Fibroblast of pulmonary artery (primary cell): ENCODE data around the gene EHMT1.

ENCODE experiments used
- DNase-seq: peaks from one replicate; pipeline ENCODE4 v3.0.0-alpha.2; 2010; ENCODE audit warnings: low read depth
- H3K4me3 ChIP-seq: replicated peaks from 2 replicates; pipeline ENCODE4 v1.5.1; 2011; ENCODE audit warnings: low read depth, mild to moderate bottlenecking, control low read depth, low read length, moderate library complexity
- TF ChIP-seq, protein P1 (sequence below): IDR thresholded peaks from 2 replicates; pipeline ENCODE4 v1.5.1; 2011; ENCODE audit warnings: mild to moderate bottlenecking, control low read depth, low read length, inconsistent platforms; ENCODE audit errors: missing control alignments

The EHMT1 gene

DNA sequence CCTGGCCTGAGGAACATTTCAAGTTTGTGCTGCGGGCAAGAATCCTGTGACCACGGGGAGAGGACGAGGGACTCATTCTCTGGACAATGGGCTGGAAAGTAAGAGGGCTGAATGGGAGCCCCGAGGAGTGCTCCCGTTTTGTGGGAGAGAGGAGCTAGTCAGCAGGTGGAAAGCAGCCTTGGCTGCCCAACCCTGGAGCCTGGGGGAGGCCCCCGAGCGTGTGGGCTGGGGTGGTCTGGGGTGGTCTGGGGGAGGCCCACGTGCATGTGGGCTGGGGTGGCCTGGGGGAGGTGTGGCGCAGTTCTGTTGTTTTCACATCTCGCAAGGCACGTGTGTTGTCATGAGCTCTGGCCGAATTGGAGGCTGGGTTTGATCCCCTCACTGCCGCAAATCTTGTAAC lies 27.5 kb downstream of the EHMT1 start:
- DNase-seq: no peak
- no peak overlapping the region for H3K4me3 ChIP-seq
- TF ChIP-seq, protein P1, sequence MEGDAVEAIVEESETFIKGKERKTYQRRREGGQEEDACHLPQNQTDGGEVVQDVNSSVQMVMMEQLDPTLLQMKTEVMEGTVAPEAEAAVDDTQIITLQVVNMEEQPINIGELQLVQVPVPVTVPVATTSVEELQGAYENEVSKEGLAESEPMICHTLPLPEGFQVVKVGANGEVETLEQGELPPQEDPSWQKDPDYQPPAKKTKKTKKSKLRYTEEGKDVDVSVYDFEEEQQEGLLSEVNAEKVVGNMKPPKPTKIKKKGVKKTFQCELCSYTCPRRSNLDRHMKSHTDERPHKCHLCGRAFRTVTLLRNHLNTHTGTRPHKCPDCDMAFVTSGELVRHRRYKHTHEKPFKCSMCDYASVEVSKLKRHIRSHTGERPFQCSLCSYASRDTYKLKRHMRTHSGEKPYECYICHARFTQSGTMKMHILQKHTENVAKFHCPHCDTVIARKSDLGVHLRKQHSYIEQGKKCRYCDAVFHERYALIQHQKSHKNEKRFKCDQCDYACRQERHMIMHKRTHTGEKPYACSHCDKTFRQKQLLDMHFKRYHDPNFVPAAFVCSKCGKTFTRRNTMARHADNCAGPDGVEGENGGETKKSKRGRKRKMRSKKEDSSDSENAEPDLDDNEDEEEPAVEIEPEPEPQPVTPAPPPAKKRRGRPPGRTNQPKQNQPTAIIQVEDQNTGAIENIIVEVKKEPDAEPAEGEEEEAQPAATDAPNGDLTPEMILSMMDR: no peak

DNA sequence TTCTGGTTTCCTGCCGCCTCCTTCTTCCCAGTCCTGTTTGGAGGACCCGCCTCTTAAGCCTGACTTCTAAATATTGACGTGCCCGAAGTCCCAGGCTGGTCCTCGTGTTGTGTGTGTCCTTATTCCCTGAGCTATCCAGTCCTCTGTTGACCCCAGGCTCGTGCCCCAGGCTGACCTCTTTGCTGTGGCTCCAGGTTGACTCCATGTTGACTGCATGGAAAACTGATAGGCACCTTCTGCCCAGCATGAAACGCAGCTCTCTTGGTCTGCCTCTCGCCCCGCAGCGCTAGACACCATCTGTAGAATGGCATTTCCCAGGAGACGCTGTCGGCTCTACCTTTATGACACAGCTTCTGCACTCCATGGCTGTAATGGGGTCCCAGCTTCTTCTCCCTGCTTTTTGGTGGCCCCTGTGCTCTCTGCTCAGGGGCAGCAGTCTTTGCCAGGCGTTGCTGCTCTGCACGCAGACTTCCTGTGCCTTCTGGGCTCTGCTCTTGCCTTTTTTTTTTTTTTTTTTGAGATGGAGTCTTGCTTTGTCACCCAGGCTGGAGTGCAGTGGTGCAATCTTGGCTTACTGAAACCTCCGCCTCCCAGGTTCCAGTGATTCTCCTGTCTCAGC lies 28.4 kb downstream of the EHMT1 start:
- TF ChIP-seq, protein P1: no peak
- DNase-seq: no peak
- H3K4me3 ChIP-seq: no peak overlapping the region

GRCh38 chr9:137648396-137648795 lies 29.6 kb downstream of the EHMT1 start:
- TF ChIP-seq, protein P1: no peak
- peak; percentile 30 for DNase-seq
- H3K4me3 ChIP-seq: no peak overlapping the region

GRCh38 chr9:137649553-137649952 lies 30.7 kb downstream of the EHMT1 start:
- TF ChIP-seq, protein P1: no peak
- DNase-seq: no peak
- no peak overlapping the region for H3K4me3 ChIP-seq

DNA sequence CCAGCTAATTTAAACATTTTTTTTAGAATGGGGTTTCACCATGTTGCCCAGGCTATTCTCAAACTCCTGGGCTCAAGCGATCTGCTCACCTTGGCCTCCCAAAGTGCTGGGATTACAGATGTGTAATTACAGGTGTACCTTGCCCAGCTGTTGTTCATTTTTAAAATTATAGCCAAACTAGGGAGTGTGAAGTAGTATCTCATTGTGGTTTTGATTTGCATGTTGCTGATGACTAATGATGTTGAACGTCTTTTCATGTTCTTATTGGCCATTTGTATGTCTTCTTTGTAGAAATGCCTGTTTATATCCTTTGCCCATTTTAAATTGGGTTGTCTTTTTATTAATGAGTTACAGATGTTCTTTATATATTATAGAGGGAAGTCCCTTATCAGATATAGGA lies 31.5 kb downstream of the EHMT1 start:
- no peak overlapping the region for H3K4me3 ChIP-seq
- DNase-seq: no peak
- TF ChIP-seq, protein P1: no peak

- DNase-seq: no peak
- H3K4me3 ChIP-seq: no peak overlapping the region
- TF ChIP-seq, protein P1: no peak
These were observed 32.0 kb downstream of the EHMT1 start for GRCh38 chr9:137650779-137651178.

DNA sequence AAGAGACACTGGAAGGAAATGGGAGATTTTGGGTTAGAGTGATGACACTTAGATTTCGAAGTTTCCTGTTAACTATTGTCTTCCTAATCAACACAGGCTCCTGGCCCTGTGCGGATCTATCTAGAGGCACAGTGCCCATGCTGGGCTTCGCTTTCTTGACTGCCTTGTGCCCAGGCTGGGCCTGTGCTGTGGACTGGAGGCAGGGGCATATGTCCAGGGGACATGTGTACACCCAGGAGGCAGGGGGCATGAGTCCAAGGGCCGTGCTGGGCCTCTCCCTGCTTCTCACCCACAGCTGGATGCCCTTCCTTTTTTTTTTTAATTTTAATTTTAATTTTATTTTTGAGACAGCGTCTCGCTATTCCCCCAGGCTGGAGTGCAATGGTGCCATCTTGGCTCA lies 37.6 kb downstream of the EHMT1 start:
- TF ChIP-seq, protein P1: no peak
- no peak for DNase-seq
- no peak overlapping the region for H3K4me3 ChIP-seq
